K562 (cell line): ENCODE data around the gene DYRK1B. TPM values are rescaled to one million over a fixed set of nuclear protein-coding genes. Genes with fewer than 3 reads are reported as not detected.

Experiments
- BHLHE40 ChIP-seq: IDR thresholded peaks from 2 replicates; pipeline ENCODE4 v1.6.1; 2011; ENCODE audit warnings: low read length, improper control_type of control experiment
- ELF1 ChIP-seq: fragments of 200-800 bp; sonication (Bioruptor generic); IDR thresholded peaks from 2 replicates; pipeline ENCODE4 v1.6.1; 2016; ENCODE audit warnings: missing genetic modification characterization, missing compliant biosample characterization
- ETS2 ChIP-seq: IDR thresholded peaks from 2 replicates; pipeline ENCODE4 v1.6.1; 2016; ENCODE audit warnings: borderline replicate concordance, missing genetic modification characterization, mild to moderate bottlenecking, moderate library complexity, missing compliant biosample characterization; ENCODE audit not compliant: poor library complexity, severe bottlenecking
- GABPB1 ChIP-seq: sonication (generic); formaldehyde crosslinking; IDR thresholded peaks from 2 replicates; pipeline ENCODE4 v1.8.0; 2022; ENCODE audit warnings: mild to moderate bottlenecking, missing genetic modification reagents
- MXI1 ChIP-seq: IDR thresholded peaks from 2 replicates; pipeline ENCODE4 v1.6.1; 2011; ENCODE audit warnings: low read depth, mild to moderate bottlenecking, improper control_type of control experiment, low read length
- SNIP1 ChIP-seq: fragments of 450-650 bp; IDR thresholded peaks from 2 replicates; pipeline ENCODE4 v1.7.1; 2017; ENCODE audit warnings: low read depth, mild to moderate bottlenecking
- SP2 ChIP-seq: IDR thresholded peaks from 2 replicates; pipeline ENCODE4 v1.6.1; 2011; ENCODE audit warnings: mild to moderate bottlenecking, low read depth, low read length, moderate library complexity; ENCODE audit not compliant: poor library complexity, severe bottlenecking; ENCODE audit errors: extremely low read depth
- TAF9B ChIP-seq: fragments of 450-650 bp; IDR thresholded peaks from 2 replicates; pipeline ENCODE4 v1.6.1; 2018; ENCODE audit warnings: mild to moderate bottlenecking; ENCODE audit not compliant: partially characterized antibody
- TBP ChIP-seq: optimal IDR thresholded peaks from 2 replicates; pipeline ENCODE3; 2011; ENCODE audit warnings: low read depth, low read length, improper control_type of control experiment
- ZNF431 ChIP-seq: sonication (generic); formaldehyde crosslinking; IDR thresholded peaks from 2 replicates; pipeline ENCODE4 v1.8.0; 2022; ENCODE audit warnings: mild to moderate bottlenecking, missing genetic modification reagents
- ZNF561 ChIP-seq: fragments of 450-650 bp; formaldehyde crosslinking; conservative IDR thresholded peaks from 2 replicates; pipeline ENCODE4 v1.4.0; 2020; ENCODE audit warnings: mild to moderate bottlenecking, moderate library complexity
- ZNF589 ChIP-seq: fragments of 200-800 bp; sonication (Bioruptor generic); IDR thresholded peaks from 2 replicates; pipeline ENCODE4 v1.6.1; 2016; ENCODE audit warnings: low read depth, missing genetic modification characterization, missing compliant biosample characterization
- polyA plus RNA-seq, 8 experiments: library from polyadenylated mRNA; depleted of rRNA in 4 of 8; stranded (reverse) in 5 of 8; unstranded in 3 of 8; fragments of >200 nt; fragmentation: Nextera tagmentation in 2 of 8; fragmentation: Illumina TruSeq in 1 of 8; extraction: Ambion mirVana in 2 of 8; extraction: Trizol in 1 of 8; gene quantifications; 2 replicates each; pipeline versions ENCODE4 v1.2.1 to v1.2.3, GENCODE V29; 2011 to 2014; ENCODE audit warnings: inconsistent platforms in 1 of 8, missing spikeins in 1 of 8
- total RNA-seq, 7 experiments: library from RNA; depleted of rRNA in 6 of 7; stranded (reverse); fragments of >200 nt in 6 of 7; fragmentation: Illumina TruSeq in 2 of 7; extraction: Trizol in 2 of 7; gene quantifications; 2 replicates each; pipeline versions ENCODE4 v1.2.1 to v1.2.3, GENCODE V29; 2011 to 2021; ENCODE audit warnings: low replicate concordance in 1 of 7
- TF ChIP-seq, protein P1 (sequence below): conservative IDR thresholded peaks from 2 replicates; pipeline ENCODE4 v1.6.1; 2011; ENCODE audit warnings: low read depth, mild to moderate bottlenecking, low read length; ENCODE audit not compliant: control insufficient read depth
- TF ChIP-seq, protein P2 (sequence below), 2 experiments: IDR thresholded peaks; 2 replicates each; pipeline ENCODE4 v1.6.1; 2012; ENCODE audit warnings: improper control_type of control experiment in 2 of 2, low read depth in 2 of 2, low read length in 2 of 2, borderline replicate concordance in 1 of 2
- TF ChIP-seq, protein P3 (sequence below), 3 experiments: fragments of 200-800 bp in 1 of 3; fragments of 250-450 bp in 1 of 3; fragments of 450-650 bp in 1 of 3; sonication (Bioruptor Pico) in 1 of 3; sonication (Bioruptor generic) in 1 of 3; formaldehyde crosslinking in 1 of 3; IDR thresholded peaks; 2 replicates each; pipeline versions ENCODE4 v1.6.1 to v1.8.0; 2016 to 2022; ENCODE audit warnings: mild to moderate bottlenecking in 2 of 3, missing genetic modification characterization in 2 of 3, missing compliant biosample characterization in 1 of 3, moderate library complexity in 1 of 3
- TF ChIP-seq, protein P4 (sequence below): fragments of 450-650 bp; IDR thresholded peaks from 2 replicates; pipeline ENCODE4 v1.6.1; 2016; ENCODE audit warnings: borderline replicate concordance

Gene DYRK1B
- total and polyA plus RNA-seq, 9 of the 15 experiments (the other 6 are each of a cell fraction or from before 2014, with no cell fraction given) = 0.91 to 5.2 (median 1.5) TPM; not detected in 2

DNA sequence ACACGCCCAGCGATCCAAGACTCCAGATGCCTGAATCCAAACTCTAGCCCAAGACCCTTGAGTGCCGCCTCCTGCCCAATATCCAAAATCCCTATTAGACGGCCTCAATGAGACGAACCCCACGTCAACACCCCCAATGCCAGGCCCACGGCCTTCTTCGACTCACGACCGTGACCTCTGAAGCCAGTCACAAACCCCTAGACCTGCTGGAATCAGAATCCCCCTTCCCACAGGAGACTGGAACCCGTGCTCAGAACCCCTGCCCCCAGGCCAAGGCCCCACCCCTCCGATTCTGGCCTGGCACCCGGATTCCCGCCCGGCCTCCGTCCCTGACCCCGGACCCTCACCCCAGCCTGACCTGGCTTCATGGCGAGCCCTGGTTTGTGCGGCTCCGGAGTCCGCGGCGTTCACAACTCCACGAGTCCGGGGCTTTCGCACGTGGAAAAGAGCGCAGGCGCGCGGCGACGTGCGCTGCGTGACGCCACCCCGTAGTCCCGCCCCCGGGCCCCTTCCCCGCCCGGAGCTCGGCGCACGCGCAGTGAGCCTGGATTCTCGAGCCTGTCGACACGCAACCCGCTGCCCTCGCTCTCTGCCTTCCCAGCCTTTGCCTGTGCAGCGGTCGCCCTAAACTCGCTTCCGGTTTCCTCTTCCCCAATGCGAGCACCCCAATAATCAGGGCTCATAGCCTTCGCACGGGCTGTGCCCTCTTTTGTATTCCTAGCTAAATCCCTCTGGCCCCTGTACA lies 12.1 kb upstream of the DYRK1B start, which contains the start of gene FBL (continued):
- TF ChIP-seq, protein P1, sequence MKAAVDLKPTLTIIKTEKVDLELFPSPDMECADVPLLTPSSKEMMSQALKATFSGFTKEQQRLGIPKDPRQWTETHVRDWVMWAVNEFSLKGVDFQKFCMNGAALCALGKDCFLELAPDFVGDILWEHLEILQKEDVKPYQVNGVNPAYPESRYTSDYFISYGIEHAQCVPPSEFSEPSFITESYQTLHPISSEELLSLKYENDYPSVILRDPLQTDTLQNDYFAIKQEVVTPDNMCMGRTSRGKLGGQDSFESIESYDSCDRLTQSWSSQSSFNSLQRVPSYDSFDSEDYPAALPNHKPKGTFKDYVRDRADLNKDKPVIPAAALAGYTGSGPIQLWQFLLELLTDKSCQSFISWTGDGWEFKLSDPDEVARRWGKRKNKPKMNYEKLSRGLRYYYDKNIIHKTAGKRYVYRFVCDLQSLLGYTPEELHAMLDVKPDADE = no peak; the same call in 1 of the 2 replicates
- no peak for TF ChIP-seq SNIP1
- TF ChIP-seq ELF1 = peak; percentile 77
- no peak for TF ChIP-seq ZNF561
- no peak for TF ChIP-seq ETS2 (tag)
- peak; percentile 81 for TF ChIP-seq TBP
- peak; percentile 80 for TF ChIP-seq MXI1
- TF ChIP-seq, protein P2, sequence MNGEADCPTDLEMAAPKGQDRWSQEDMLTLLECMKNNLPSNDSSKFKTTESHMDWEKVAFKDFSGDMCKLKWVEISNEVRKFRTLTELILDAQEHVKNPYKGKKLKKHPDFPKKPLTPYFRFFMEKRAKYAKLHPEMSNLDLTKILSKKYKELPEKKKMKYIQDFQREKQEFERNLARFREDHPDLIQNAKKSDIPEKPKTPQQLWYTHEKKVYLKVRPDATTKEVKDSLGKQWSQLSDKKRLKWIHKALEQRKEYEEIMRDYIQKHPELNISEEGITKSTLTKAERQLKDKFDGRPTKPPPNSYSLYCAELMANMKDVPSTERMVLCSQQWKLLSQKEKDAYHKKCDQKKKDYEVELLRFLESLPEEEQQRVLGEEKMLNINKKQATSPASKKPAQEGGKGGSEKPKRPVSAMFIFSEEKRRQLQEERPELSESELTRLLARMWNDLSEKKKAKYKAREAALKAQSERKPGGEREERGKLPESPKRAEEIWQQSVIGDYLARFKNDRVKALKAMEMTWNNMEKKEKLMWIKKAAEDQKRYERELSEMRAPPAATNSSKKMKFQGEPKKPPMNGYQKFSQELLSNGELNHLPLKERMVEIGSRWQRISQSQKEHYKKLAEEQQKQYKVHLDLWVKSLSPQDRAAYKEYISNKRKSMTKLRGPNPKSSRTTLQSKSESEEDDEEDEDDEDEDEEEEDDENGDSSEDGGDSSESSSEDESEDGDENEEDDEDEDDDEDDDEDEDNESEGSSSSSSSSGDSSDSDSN (IDR thresholded peaks at IDR 0.05; ENCODE audit: borderline replicate concordance in 1 of 2, low read depth in 2 of 2, low read length in 2 of 2) = peak in 1 of 2 experiments; percentile 75; a peak in 1 of 4 replicates
- TF ChIP-seq ZNF431 (CRISPR knock-in tag) = 0 out of 2 replicates have a peak, but pooled peaks have one; percentile 64
- no peak for TF ChIP-seq SP2
- TF ChIP-seq TAF9B = peak; percentile 9
- TF ChIP-seq, protein P3, sequence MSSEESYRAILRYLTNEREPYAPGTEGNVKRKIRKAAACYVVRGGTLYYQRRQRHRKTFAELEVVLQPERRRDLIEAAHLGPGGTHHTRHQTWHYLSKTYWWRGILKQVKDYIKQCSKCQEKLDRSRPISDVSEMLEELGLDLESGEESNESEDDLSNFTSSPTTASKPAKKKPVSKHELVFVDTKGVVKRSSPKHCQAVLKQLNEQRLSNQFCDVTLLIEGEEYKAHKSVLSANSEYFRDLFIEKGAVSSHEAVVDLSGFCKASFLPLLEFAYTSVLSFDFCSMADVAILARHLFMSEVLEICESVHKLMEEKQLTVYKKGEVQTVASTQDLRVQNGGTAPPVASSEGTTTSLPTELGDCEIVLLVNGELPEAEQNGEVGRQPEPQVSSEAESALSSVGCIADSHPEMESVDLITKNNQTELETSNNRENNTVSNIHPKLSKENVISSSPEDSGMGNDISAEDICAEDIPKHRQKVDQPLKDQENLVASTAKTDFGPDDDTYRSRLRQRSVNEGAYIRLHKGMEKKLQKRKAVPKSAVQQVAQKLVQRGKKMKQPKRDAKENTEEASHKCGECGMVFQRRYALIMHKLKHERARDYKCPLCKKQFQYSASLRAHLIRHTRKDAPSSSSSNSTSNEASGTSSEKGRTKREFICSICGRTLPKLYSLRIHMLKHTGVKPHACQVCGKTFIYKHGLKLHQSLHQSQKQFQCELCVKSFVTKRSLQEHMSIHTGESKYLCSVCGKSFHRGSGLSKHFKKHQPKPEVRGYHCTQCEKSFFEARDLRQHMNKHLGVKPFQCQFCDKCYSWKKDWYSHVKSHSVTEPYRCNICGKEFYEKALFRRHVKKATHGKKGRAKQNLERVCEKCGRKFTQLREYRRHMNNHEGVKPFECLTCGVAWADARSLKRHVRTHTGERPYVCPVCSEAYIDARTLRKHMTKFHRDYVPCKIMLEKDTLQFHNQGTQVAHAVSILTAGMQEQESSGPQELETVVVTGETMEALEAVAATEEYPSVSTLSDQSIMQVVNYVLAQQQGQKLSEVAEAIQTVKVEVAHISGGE (CRISPR knock-in tag; IDR thresholded peaks at IDR 0.05) = peak in 1 of 3 experiments; percentile 27; a peak in 1 of 6 replicates
- 0 out of 2 replicates have a peak, but pooled peaks have one; percentile 38 for TF ChIP-seq ZNF589 (CRISPR knock-in tag)
- TF ChIP-seq, protein P4, sequence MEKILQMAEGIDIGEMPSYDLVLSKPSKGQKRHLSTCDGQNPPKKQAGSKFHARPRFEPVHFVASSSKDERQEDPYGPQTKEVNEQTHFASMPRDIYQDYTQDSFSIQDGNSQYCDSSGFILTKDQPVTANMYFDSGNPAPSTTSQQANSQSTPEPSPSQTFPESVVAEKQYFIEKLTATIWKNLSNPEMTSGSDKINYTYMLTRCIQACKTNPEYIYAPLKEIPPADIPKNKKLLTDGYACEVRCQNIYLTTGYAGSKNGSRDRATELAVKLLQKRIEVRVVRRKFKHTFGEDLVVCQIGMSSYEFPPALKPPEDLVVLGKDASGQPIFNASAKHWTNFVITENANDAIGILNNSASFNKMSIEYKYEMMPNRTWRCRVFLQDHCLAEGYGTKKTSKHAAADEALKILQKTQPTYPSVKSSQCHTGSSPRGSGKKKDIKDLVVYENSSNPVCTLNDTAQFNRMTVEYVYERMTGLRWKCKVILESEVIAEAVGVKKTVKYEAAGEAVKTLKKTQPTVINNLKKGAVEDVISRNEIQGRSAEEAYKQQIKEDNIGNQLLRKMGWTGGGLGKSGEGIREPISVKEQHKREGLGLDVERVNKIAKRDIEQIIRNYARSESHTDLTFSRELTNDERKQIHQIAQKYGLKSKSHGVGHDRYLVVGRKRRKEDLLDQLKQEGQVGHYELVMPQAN = peak; percentile 92
- TF ChIP-seq BHLHE40 = peak; percentile 70
- TF ChIP-seq GABPB1 = peak; percentile 50; the same call in 1 of the 2 replicates
